ENCODE results near the gene ZNF79.

DNA sequence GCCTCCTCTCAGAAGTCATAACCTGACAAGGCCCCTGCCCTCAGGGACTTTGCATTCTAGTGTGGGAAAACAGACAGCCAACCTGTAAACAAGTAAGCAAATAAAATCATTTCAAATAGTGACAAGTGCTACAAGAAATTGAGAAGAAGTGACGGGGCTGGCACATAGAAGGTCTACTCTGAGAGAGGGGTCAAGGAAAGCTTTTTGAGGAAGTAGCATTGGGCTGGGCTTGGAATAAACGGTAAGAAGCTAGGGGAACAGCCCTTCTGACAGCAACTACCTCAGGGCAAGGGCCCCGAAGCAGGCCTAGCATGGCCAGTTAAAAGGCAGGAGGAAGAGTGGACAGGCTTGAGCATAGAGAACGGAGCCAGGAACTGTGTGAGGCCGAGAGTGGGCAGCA is 32.0 kb upstream of the ZNF79 start:
- TF ChIP-seq, protein P1, sequence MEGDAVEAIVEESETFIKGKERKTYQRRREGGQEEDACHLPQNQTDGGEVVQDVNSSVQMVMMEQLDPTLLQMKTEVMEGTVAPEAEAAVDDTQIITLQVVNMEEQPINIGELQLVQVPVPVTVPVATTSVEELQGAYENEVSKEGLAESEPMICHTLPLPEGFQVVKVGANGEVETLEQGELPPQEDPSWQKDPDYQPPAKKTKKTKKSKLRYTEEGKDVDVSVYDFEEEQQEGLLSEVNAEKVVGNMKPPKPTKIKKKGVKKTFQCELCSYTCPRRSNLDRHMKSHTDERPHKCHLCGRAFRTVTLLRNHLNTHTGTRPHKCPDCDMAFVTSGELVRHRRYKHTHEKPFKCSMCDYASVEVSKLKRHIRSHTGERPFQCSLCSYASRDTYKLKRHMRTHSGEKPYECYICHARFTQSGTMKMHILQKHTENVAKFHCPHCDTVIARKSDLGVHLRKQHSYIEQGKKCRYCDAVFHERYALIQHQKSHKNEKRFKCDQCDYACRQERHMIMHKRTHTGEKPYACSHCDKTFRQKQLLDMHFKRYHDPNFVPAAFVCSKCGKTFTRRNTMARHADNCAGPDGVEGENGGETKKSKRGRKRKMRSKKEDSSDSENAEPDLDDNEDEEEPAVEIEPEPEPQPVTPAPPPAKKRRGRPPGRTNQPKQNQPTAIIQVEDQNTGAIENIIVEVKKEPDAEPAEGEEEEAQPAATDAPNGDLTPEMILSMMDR (conservative IDR thresholded peaks at IDR 0.05; ENCODE audit: low read depth, low read length): no peak
- TF ChIP-seq MAZ (IDR thresholded peaks at IDR 0.05; ENCODE audit: borderline replicate concordance, low read depth, low read length) (no peak), BHLHE40 (IDR thresholded peaks at IDR 0.05; ENCODE audit: low read depth, low read length) (no peak), SMC3 (IDR thresholded peaks at IDR 0.05; ENCODE audit: low read depth, low read length) (no peak), CEBPB (IDR thresholded peaks at IDR 0.05; ENCODE audit: low read depth, low read length) (no peak)

Measured in IMR-90 (cell line).